ENCODE measurements around the gene GTF2IRD1. TPM values are rescaled to one million over a fixed set of nuclear protein-coding genes. Genes with fewer than 3 reads are reported as not detected.
"Not testable (repeated sequence)": the region's sequence is repeated elsewhere in the genome, so short reads cannot be mapped to it uniquely, and the experiment has no call there.

The GTF2IRD1 gene
- total RNA-seq, 1 donor: 6.4 TPM

DNA sequence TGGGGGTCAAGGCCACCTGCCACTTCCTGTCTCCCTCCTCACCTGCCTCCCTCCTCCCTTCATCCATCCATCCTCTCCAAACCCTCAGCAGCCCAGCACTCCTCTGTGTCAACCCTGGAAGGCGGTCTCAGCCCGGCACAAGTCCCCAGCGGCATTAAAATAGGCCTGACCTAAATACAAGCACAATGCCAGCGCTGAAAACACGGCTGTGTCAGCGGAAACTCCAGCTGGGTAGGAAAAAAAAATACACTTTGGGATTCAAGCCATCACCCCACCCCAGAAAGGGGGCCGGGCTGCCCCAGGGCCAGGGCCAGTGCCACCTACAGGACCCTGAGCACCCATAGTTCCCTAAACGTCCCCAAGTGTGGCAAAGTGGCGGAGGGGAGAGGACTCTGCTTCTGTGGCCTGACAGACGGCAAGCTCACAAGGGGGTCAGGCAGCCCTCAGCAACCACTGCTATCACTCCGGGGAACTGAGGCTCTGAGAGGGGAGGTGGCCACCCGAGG, 22.7 kb upstream of the GTF2IRD1 start:
- TF ChIP-seq, protein P1, sequence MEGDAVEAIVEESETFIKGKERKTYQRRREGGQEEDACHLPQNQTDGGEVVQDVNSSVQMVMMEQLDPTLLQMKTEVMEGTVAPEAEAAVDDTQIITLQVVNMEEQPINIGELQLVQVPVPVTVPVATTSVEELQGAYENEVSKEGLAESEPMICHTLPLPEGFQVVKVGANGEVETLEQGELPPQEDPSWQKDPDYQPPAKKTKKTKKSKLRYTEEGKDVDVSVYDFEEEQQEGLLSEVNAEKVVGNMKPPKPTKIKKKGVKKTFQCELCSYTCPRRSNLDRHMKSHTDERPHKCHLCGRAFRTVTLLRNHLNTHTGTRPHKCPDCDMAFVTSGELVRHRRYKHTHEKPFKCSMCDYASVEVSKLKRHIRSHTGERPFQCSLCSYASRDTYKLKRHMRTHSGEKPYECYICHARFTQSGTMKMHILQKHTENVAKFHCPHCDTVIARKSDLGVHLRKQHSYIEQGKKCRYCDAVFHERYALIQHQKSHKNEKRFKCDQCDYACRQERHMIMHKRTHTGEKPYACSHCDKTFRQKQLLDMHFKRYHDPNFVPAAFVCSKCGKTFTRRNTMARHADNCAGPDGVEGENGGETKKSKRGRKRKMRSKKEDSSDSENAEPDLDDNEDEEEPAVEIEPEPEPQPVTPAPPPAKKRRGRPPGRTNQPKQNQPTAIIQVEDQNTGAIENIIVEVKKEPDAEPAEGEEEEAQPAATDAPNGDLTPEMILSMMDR (IDR thresholded peaks at IDR 0.05; ENCODE audit: insufficient read depth, low read length): no peak
- H3K4me3 ChIP-seq (ENCODE audit: low read depth, low read length): no peak overlapping the region
- DNase-seq (ENCODE audit: low read depth): no peak

- not testable (repeated sequence) for DNase-seq (ENCODE audit: low read depth); H3K4me3 ChIP-seq (ENCODE audit: low read depth, low read length)
These were observed 16.5 kb upstream of the GTF2IRD1 start for GRCh38 chr7:74437291-74437571.

DNA sequence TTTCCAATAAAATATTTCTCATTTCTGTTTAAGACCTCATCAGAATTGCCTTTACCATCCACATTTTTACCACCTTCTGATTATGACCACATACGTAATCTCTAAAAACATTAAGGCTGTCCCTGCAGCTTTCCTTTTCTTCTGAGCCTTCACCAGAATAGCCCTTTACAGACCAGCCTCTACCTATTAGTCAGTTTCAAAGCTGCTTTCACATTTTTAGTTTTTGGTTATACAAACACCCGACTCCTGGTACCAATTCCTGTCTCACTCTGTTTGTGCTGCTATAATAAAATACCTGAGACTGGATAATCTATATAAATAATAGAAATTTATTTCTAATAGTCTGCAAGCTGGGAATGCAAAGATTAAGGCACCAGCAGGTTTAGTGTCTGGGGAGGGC, 15.4 kb upstream of the GTF2IRD1 start:
- H3K4me3 ChIP-seq (ENCODE audit: low read depth, low read length): no peak overlapping the region
- TF ChIP-seq, protein P1 (IDR thresholded peaks at IDR 0.05; ENCODE audit: insufficient read depth, low read length): no peak
- no peak for DNase-seq (ENCODE audit: low read depth)

- no peak for DNase-seq (ENCODE audit: low read depth)
- no peak overlapping the region for H3K4me3 ChIP-seq (ENCODE audit: low read depth, low read length)
- TF ChIP-seq, protein P1 (IDR thresholded peaks at IDR 0.05; ENCODE audit: insufficient read depth, low read length): no peak
These were observed 14.2 kb upstream of the GTF2IRD1 start for GRCh38 chr7:74439541-74439940.

DNA sequence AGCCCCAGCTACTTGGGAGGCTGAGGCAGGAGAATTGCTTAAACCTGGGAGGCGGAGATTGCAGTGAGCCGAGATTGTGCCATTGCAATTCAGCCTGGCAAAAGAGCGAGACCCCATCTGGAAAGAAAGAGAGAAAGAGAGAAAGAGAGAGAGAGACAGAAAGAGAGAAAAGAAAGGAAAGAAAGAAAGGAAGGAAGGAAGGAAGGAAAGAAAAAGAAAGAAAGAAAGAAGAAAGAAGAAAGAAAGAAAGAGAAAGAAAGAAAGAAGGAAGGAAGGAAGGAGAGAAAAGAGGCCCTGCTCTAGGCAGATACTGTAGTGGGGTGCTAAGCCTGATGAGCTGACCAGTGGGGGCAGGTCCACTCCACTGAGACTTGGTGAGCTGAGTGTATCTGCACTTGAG, 13.6 kb upstream of the GTF2IRD1 start:
- H3K4me3 ChIP-seq (ENCODE audit: low read depth, low read length); DNase-seq (ENCODE audit: low read depth): not testable (repeated sequence)

GRCh38 chr7:74441801-74442200, 11.9 kb upstream of the GTF2IRD1 start:
- DNase-seq (ENCODE audit: low read depth): no peak
- TF ChIP-seq, protein P1 (IDR thresholded peaks at IDR 0.05; ENCODE audit: insufficient read depth, low read length): no peak
- H3K4me3 ChIP-seq (ENCODE audit: low read depth, low read length): no peak overlapping the region

DNA sequence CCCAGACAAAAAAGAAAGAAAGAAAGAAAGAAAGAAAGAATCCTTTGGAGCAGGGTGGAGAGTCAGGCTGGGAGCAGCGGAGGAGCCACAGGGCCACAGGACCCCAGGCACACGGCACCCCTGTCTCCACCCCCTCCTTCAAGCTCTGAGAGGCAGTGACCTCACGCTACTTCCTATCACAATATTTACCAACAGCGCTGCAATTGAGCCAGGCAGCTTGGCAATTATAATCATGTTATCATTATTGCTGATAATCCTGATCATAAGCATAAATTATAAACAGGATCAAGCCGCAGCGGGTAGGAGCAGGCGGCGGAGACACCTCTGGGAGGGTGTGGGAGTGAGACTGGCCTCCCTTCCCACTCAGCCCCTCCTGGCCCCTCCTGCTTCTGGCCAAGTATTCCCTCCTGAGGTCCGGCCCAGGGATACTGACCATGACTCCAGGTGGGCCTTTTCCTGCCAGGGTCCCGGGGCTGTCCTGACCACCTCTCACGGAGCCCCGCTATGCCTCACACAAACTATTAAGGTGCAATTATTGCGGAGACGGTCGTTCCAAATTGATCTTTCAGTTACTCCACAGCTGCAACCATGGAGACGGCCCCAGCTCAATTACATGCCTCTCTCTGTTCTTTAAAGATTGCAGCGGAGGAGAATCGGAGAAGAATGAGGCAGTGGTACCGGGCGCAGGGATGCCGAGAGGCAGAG, 10.0 kb upstream of the GTF2IRD1 start:
- TF ChIP-seq, protein P1 (IDR thresholded peaks at IDR 0.05; ENCODE audit: insufficient read depth, low read length): no peak
- DNase-seq (ENCODE audit: low read depth): no peak
- no peak overlapping the region for H3K4me3 ChIP-seq (ENCODE audit: low read depth, low read length)

DNA sequence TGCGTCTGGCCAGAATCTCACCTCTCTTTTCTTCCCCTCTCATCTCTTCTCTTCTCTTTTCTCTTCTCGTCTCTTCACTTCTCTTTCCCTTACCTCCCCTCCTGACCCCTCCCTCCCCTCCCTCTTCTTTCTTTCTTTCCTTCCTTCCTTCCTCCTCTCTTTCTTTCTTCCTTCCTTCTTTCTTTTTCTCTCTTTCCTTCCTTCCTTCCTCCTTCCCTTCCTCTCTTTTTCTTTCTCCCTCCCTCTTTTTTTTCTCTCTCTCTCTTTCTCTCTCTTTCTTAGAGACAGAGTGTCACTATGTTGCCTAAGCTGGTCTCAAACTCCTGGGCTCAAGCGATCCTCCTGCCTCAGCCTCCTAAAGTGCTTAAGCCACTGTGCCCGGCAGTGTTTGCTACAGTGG, 4.6 kb upstream of the GTF2IRD1 start:
- H3K4me3 ChIP-seq (ENCODE audit: low read depth, low read length): no peak overlapping the region
- TF ChIP-seq, protein P1 (IDR thresholded peaks at IDR 0.05; ENCODE audit: insufficient read depth, low read length): no peak
- DNase-seq (ENCODE audit: low read depth): no peak
